Measurements from ENCODE around the gene MEN1. TPM values are rescaled to one million over a fixed set of nuclear protein-coding genes. Genes with fewer than 3 reads are reported as not detected.

Gene MEN1
- total and polyA plus RNA-seq, 8 donors: 26.9 to 46.5 (median 37.0) TPM

DNA sequence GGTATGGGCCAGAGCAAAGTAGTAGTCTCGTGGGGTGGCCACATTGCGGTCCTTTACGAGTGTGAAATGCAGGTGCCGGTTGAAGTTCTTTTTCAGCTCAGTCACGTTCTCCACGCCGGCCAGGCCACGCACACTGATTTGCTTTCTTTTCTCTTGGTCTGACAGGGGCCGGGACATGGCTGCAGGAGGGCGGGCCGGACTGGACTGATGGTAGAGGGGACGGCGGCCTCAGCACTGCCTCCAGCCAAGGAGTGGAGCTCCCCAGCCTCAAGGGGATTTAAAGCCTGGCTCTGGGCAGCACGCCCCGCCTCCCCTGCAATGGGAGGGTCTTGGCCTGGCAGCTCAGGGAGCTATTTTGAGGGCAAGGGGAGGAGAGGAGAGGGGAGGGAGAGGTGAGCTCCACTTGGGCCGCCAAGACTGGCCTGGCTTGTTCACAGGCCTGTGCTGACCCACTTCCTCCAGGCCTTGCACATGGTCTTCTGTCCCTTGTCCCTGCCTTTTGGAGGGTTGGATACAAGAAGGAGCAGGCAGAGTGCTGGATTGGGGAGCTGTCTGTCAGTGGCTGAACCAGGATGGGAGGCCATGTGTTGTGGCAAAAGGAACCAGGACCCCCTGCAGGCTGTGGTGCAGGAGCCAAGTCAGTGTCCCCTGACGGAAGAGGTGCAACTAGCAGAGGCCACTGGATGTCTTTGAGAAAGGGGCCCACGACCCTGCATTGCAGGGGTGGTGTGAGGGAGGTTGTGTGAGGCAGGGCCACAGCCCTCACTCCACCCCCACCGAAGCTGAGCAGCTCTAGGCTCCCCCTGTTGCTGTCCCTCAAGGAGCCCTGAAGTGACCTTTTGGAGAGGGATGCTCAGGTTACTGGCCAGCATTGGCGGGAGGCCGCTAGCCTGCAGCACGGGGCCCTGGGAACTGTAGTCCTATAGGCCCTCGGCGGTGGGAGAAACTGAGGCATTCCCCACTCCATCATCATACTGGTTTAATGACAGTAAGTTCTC, 50.3 kb downstream of the MEN1 start, which contains the start of gene PYGM:
PYGM (minus strand) TSS at position 253 of the 998 bp plus-strand sequence; CDS start at position 177, 76 bp downstream.
- H3K36me3 ChIP-seq: peaks cover 5 to 31% of the 10 kb centered on the region in 2 donors
- peak; percentile 67 for ATAC-seq
- peak; percentile 46 to 84 (median 68) for DNase-seq
- H3K27me3 ChIP-seq: no peaks in the 10 kb centered on the region
- H3K9me3 ChIP-seq: no peaks in the 10 kb centered on the region
- intact Hi-C loops (cut with DNase I): no loop called here
- TF ChIP-seq, protein P1, sequence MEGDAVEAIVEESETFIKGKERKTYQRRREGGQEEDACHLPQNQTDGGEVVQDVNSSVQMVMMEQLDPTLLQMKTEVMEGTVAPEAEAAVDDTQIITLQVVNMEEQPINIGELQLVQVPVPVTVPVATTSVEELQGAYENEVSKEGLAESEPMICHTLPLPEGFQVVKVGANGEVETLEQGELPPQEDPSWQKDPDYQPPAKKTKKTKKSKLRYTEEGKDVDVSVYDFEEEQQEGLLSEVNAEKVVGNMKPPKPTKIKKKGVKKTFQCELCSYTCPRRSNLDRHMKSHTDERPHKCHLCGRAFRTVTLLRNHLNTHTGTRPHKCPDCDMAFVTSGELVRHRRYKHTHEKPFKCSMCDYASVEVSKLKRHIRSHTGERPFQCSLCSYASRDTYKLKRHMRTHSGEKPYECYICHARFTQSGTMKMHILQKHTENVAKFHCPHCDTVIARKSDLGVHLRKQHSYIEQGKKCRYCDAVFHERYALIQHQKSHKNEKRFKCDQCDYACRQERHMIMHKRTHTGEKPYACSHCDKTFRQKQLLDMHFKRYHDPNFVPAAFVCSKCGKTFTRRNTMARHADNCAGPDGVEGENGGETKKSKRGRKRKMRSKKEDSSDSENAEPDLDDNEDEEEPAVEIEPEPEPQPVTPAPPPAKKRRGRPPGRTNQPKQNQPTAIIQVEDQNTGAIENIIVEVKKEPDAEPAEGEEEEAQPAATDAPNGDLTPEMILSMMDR (IDR thresholded peaks at IDR 0.05): no peak
- peaks cover 0 to 45% of the 10 kb centered on the region in 2 donors for H3K4me1 ChIP-seq
- peak within 1 kb of the TSS in 1 of 2 donors; percentile 41 for H3K27ac ChIP-seq
- H3K4me3 ChIP-seq: no peak within 1 kb of the TSS

DNA sequence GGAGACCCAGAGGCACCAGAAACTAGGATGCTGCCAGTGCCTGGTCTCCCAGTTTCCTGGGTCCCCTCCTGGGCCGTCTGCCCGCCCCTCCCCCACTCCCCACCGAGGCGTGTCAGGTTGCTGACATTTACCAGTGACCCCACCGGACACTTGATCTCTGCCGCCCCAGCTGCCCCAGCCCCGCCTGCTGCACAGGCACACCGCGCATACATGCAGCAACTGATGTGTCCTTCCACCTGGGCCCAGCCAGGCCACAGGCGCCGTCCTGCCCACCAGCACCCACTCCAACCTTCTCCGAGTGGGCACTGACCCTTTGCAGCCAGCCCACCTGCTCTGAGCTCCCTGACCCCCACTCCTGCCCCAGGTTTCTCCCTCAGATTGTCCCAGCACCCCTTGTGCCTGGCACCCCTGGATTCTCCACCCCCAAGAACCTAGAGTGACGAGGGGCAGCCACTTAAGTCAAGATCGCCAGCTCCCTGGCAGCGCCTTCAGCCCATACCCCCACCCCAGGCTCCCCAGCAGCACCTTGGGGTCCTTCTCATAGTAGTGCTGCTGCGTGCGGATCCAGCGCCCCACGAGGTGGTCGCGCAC, 51.1 kb downstream of the MEN1 start:
- H3K36me3 ChIP-seq: peaks cover 0 to 23% of the 10 kb centered on the region in 2 donors
- no peak overlapping the region for H3K4me3 ChIP-seq
- ATAC-seq (no peak), DNase-seq (peak in 2 of 4 donors; percentile 29 to 78)
- TF ChIP-seq, protein P1 (IDR thresholded peaks at IDR 0.05): no peak
- H3K27me3 ChIP-seq: no peaks in the 10 kb centered on the region
- H3K4me1 ChIP-seq: peaks cover 0 to 37% of the 10 kb centered on the region in 2 donors
- H3K9me3 ChIP-seq: no peaks in the 10 kb centered on the region
- intact Hi-C loops (cut with DNase I): no loop called here
- H3K27ac ChIP-seq: peak overlapping the region in 1 of 2 donors; percentile 18

DNA sequence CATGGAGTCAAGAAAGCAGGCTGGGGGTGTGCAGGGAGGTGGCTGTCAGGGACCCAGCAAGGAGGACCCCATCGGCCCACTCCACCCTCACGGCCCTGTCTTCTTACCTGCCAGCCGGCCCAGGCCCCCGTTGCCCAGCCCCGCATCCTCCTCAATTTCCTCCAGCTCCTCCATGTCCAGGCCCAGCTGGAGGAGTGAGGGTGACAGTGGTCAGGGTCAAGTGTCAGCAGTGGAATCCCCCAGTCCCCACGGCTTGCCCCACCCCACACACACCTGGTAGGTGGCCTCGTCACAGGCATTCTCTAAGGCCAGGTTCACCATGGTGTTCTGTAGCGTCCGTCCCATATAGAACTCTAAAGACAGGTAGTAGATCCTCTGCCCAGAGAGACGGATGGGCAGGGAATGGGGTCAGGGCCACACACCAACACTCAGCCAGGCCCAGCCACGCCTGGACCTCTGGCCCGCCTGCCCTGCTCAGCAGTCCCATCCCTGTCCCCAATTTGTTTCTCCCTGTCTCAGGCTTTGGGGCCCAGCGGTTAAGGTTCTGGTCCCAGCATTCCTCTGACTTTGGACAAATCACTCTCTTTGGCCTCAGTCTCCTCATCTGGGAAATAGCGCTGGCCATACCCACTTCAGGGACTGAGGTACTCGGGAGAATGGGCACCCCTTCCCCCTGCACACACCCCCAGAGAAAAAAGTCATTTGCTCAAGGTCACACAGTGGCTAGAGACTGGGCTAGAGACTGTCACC, 51.8 kb downstream of the MEN1 start:
- no peaks in the 10 kb centered on the region for H3K9me3 ChIP-seq
- ATAC-seq (no peak), DNase-seq (peak in 2 of 4 donors; percentile 20 to 60)
- TF ChIP-seq, protein P1 (IDR thresholded peaks at IDR 0.05): no peak
- H3K27me3 ChIP-seq: no peaks in the 10 kb centered on the region
- intact Hi-C loops (cut with DNase I): no loop called here
- H3K4me1 ChIP-seq: peaks cover 0 to 30% of the 10 kb centered on the region in 2 donors
- H3K4me3 ChIP-seq: no peak overlapping the region
- peaks cover 0 to 16% of the 10 kb centered on the region in 2 donors for H3K36me3 ChIP-seq
- no peak overlapping the region for H3K27ac ChIP-seq

DNA sequence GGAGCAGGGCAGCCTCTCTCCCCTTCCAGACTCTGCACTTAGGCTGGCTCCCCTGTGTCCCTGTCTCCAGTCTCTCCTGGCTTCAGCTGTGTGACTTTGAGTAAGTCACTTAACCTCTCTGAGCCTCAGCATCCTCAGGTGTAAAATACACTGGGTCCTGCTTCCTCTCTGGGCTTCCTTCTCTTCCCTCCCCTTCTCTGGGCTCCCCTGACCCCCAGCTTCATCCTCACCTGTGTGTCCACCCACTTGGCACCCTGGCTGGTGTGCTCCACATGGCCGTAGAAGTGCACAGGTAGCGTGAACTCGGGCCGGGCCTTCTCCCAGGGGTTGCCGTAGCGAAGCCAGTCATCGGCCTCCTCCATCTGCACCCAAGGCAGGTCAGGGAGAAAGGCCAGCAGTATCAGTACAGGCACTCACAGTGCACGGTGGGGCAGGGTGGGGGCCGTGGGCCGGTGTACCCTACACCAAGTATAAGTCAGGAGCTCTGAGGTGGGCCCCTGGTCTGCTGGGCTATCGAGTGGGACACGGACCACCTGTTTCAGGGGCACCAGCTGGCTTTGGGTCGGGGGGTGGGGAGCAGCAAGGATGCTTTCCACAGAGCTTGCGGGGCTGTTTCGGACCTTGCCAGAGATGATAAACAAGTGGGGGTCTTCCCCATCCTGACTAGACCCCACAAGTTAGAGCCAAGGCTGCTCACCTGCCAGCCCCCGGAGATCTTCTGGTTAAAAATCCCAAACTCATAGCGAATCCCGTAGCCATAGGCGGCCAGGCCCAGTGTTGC, 52.6 kb downstream of the MEN1 start:
- Histone ChIP-seq H3K27me3 (no peaks in the 10 kb centered on the region), H3K36me3 (peaks cover 0 to 9% of the 10 kb centered on the region in 2 donors), H3K9me3 (no peaks in the 10 kb centered on the region), H3K4me3 (no peak overlapping the region), H3K4me1 (peaks cover 0 to 22% of the 10 kb centered on the region in 2 donors), H3K27ac (no peak overlapping the region)
- TF ChIP-seq, protein P1 (IDR thresholded peaks at IDR 0.05): no peak
- DNase-seq (peak in 1 of 4 donors; percentile 30), ATAC-seq (no peak)
- intact Hi-C loops (cut with DNase I): no loop called here
